ENCODE data around the gene PABPC4L.
A peak's percentile ranks its signal among the peaks of the same experiment; 100 is the strongest.
"Not testable (repeated sequence)": the region's sequence is repeated elsewhere in the genome, so short reads cannot be mapped to it uniquely, and the experiment has no call there.

PABPC4L gene

GRCh38 chr4:134201216-134202161 is at the start of gene PABPC4L:
TSS of gene PABPC4L (minus strand) at chr4:134201789. CDS start at chr4:134201019, 770 bp downstream.
- peak; percentile 32 for DNase-seq (ENCODE audit: low spot score)

DNA sequence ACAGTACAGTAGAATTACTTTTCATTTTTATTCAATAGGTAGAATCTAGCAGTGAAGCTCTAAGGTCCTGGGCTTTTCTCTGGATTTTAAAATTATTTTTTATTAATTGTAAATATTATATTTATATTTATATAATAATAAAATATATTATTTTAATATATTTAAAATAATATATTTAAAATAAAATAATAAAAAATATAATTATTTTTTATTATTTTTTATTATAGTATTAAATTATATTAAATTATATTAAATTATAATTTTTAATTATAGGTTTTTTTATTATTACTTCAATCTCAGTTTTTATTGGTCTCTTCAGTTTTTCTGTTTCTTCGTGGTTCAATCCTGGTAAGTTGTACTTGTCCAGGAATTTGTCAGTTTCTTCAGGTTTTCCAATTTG is 49.7 kb upstream of the PABPC4L start:
- no peak for DNase-seq (ENCODE audit: low spot score)

DNA sequence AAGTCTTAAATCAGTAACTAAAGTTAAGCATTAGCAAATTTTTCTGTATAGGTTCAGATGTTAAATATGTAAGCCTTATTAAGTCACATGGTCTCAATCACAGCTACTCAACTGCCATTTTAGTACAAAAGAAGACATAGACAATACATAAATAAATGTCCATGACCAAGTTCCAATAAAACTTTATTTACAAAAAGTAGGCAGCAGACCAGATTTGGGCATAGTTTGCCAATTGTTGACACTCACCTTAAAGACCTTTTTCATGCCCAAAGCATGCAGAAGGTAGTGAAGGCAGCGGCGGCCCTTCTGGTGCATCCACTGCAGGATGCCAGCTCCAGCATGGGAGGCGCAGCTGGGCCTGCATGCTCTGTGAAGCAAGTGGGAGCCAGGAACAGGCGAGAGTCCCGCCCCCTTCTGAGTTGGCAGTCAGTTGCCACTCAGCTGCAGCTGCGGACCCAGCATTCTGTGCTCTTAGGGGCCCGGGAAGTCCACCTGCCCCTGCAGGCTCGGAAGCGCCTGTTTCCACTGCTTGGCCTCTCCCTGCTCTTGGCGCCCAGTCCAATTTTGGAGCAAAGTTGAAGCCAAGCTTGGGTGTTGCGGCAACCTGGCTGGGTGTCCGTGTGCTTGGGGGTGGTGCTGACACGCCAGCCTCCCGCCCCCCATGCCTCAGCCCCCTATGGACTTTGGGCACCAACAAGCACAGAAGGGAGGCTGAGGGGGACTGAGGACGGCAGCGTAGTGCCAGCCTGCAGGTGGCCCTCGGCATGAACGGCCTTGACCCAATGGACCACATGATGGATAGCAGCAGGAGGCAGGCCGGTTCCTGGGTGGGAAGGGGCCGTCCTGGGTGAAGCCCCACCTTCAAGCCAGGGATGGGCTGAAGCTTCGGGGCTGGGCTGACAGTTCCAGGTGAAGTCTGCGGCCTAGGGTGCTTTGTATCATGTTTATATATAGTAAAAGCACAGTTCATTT is 42.4 kb upstream of the PABPC4L start:
- DNase-seq (ENCODE audit: low spot score) = no peak

DNA sequence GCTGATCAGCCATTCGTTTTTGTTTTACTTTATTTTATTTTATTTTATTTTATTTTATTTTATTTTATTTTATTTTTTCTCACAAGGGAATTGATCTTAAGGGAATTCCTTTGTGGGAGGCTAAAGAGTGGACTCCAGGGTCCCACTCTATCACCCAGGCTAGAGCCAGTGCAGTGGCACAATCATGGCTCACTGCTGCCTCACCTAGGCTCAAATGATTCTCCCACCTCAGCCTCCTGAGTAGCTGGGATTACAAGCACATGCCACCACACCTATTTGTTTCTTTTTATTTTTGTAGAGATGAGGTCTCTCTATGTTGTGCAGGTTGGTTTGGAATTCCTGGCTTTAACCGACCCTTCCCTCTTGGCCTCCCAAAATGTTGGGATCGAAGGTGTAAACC is 17.5 kb upstream of the PABPC4L start:
- DNase-seq (ENCODE audit: low spot score) = no peak

DNA sequence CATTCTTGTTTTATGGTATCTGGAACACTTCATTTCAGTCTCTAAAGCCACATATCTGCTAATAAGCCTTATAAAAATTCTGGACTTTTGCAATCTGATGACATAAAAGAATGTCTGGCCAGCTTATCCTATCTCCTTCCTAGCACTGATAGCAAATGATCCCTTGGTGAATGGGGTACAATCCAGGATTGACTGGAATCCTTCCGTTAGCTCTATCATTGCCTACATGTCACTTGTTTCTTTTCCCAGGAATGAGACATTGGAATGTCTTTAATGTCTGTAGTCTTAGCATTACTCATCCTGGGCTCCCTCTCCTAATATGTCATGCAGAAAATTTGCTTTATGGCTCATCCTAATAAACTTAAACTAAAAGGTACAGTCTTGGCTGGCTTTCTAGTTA is 14.8 kb upstream of the PABPC4L start:
- DNase-seq (ENCODE audit: low spot score) = no peak

GRCh38 chr4:134215620-134216344 is 14.2 kb upstream of the PABPC4L start:
- no peak for DNase-seq (ENCODE audit: low spot score)

DNA sequence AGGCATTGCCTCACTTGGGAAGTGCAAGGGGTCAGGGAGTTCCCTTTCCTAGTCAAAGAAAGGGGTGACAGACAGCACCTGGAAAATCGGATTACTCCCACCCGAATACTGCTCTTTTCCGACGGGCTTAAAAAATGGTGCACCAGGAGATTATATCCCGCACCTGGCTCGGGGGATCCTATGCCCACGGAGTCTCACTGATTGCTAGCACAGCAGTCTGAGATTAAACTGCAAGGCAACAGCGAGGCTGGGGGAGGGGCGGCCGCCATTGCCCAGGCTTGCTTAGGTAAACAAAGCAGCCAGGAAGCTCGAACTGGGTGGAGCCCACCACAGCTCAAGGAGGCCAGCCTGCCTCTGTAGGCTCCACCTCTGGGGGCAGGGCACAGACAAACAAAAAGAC is 6.4 kb upstream of the PABPC4L start:
- not testable (repeated sequence) for DNase-seq (ENCODE audit: low spot score)

GRCh38 chr4:134202166-134202956 is 772 bp upstream of the PABPC4L start:
- no peak for DNase-seq (ENCODE audit: low spot score)

DNA sequence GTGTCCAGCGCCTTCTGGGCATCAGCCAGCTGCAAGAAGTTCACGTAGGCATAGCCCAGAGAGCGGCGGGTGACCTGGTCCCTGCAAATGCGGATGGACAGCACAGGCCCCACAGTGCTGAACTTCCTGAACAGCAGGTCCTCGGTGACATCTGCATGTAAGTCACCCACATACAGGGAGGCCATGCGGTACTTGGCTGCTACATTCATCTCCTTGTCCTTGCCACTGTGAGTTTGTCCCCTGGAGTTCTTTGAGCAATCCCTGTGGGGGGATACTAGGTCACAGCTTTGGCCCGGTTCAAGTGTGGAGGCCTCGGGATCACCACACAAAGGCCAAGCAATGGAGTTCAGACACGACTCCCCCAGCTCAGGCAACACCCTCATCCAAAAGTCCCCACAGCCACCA is 776 bp downstream of the PABPC4L start:
- DNase-seq (ENCODE audit: low spot score) = peak; percentile 21

DNA sequence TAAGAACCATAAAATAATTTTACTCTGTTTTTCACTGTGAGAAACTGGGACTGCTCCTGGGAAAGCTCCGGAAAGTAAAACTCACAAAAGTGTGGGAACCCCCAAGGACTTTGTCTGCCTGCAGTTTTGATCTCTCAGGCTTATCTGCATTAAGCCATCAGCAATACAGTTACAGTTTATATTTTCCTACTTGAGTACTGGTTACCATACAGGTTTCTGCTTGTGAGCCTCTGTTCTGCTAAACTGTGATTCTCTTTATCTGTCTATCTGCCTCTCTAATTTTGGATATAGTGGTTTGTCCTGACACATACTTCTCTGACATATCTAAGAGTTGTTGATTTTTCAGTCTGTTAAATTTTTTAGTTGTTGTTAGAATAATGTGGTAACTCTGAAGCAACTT is 11.6 kb downstream of the PABPC4L start:
- DNase-seq (ENCODE audit: low spot score) = no peak

DNA sequence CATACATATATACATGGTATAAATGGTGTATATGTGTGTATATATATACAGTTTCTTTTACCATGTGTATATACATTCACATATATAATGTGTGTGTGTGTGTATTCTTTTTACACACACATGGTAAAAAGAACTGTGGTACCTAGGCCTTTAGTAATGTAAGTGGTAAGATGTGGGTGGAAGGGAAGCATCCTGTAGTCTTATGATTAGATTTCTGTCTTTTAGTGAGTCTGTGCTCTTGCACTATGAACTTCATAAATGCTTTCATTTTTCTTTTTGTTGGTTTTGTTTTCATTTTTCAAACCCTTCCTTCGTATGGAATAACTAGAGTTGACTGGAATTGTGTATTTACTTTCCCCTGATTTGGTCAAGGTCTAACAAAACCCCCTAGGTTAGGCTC is 12.1 kb downstream of the PABPC4L start:
- no peak for DNase-seq (ENCODE audit: low spot score)

DNA sequence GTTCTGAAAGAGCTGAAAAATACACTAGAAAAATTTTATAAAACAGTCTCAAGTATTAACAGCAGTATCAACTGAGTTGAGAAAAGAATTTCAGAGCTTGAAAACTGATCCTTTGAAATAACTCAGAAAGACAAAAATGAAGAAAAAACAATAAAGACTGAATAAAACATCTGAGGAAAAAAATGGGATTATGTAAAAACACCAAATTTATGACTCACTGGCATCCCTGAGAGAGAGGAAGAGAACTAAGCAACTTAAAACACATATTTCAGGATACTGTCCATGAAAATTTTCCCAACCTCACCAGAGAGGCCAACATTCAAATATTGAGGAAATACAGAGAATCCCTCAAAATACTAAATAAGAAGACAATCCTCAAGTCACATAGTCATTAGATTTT is 22.9 kb downstream of the PABPC4L start:
- no peak for DNase-seq (ENCODE audit: low spot score)

- no peak for DNase-seq (ENCODE audit: low spot score)
Observed at GRCh38 chr4:134174271-134174670, 27.3 kb downstream of the PABPC4L start.

DNA sequence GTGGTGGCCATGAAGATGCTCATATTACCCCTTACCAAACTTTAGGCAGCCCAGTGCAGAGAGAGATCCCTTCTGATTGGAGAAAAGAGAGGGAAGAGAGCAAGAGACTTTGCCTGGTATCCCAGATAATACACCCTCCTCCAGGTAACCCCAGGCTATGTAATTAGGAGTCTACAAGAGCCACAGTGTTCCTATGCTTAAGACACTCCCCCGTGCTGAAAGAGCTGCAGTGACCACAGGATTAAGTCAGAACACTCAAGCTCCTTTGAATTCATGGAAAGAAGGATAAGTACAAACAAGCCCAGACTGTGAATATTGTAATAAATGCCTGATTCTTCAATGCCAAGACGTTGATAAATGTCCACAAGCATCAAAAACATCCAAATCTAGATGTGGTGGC is 41.4 kb downstream of the PABPC4L start:
- DNase-seq (ENCODE audit: low spot score) = no peak

- DNase-seq (ENCODE audit: low spot score) = no peak
Observed at GRCh38 chr4:134154097-134154496, 47.5 kb downstream of the PABPC4L start.

DNA sequence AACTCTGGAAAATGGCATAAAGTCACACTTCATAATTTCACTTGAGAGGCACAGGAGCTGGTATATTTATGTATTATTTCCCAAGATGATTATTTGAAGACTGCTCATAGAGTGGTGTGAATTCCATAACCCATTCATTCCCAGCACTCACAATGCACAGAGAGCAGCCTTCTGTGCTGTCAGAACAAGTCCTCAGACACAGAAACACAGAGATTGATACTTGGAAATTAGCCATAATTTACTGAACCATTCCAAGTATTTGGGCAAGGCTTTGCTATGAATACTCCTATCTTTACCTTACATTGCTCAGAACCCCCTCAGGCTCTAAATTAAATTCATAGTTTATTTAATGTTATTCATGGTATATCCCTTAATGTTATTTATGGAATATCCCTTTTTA is 53.6 kb downstream of the PABPC4L start:
- DNase-seq (ENCODE audit: low spot score) = no peak

Data from kidney capillary endothelial cell (primary cell).